Heart left ventricle (tissue), 13 donors: ENCODE measurements around the gene BTRC.

Experiments
- CTCF ChIP-seq, 12 donors: fragments of 200-600 bp; sonication (generic) in 4 of 12; IDR thresholded peaks; one replicate each; pipeline versions ENCODE4 v1.5.0 to v1.8.0; 2018 to 2022; ENCODE audit warnings: antibody characterized with exemption in 12 of 12, mild to moderate bottlenecking in 5 of 12
- POLR2A ChIP-seq, 2 donors: fragments of 450-650 bp; IDR thresholded peaks; one replicate each; pipeline ENCODE4 v1.6.1; 2017; ENCODE audit warnings: antibody characterized with exemption in 2 of 2, mild to moderate bottlenecking in 2 of 2, moderate library complexity in 2 of 2
- donor health status: ischemic (EF 13 %, LVEDD 7.1; RV severe dilation, severe dysfunction).
- donor health status: DM: no; HTN: yes; CAD: no.
- donor health status: DM: no; HTN: no; CAD: no.
- donor health status: ischemic (EF 25% LVEDD 6.9; RV normal size, moderate dysfunction).
- donor health status: ischemic (EF 25% LVEDD 5.7; RV mildly dilated, moderate dysfunction).
- donor health status: ischemic (EF 35%, LVEDD 5.7; RV mildly dilated, moderate dysfunction).
- donor health status: nonischemic (EF 11% LVEDD 7.7; RV severe dilation, severe dysfunction).
- donor health status: DM: yes; HTN: yes; CAD: no.
- donor health status: PGD.
- donor health status: ischemic (EF 29% LVEDD 5.4; RV normal size, mild dysfunction).
- donor health status: nonischemic (EF 23%, LVEDD 6.1; RV moderate dilation, normal function).

- TF ChIP-seq CTCF (IDR thresholded peaks at IDR 0.05): no peak
- no peak for TF ChIP-seq POLR2A (IDR thresholded peaks at IDR 0.05)
Measured at GRCh38 chr10:101558204-101558603, 204.2 kb downstream of the BTRC start.
